ENCODE data around the gene SDC4.

Gene SDC4

GRCh38 chr20:45372241-45372640 lies 24.0 kb upstream of the SDC4 start:
- no peak for TF ChIP-seq CTCF (IDR thresholded peaks at IDR 0.05; ENCODE audit: low read depth, low read length)
- no peak for DNase-seq (ENCODE audit: extremely low read depth, low read depth)

DNA sequence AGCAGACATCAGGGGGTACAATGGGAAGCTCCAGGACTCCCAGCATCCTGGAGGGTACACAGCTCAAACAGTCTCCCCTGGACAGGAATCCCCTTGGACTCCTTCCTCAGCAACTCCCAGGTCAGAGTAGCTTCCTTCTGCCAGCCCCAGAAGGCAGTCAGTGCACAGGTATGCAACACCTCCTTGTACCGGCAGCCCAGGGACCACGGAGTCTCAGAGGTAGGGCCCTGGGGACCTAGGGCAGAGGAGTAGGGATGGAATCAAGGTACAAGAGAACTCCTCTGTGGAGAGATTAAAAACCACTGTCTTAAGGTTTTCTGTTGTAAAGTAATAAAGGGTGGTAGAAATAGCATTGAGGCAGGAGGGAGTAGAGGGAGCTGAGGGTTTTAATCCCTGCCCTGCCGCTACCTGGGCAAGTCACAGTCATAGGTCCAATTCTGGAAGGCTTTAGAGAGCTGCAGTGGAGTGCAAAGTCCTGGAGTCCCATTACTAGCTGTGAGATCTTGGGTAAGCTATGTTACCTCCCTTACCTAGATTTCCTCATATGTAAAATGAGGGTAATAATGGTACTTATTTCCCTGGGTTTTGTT lies 22.4 kb upstream of the SDC4 start:
- no peak for TF ChIP-seq CTCF (IDR thresholded peaks at IDR 0.05; ENCODE audit: low read depth, low read length)
- no peak for DNase-seq (ENCODE audit: extremely low read depth, low read depth)

- TF ChIP-seq CTCF (IDR thresholded peaks at IDR 0.05; ENCODE audit: low read depth, low read length) = no peak
- DNase-seq (ENCODE audit: extremely low read depth, low read depth) = no peak
Measured at GRCh38 chr20:45368221-45368980, 20.2 kb upstream of the SDC4 start.

GRCh38 chr20:45367126-45367525 lies 18.9 kb upstream of the SDC4 start:
- DNase-seq (ENCODE audit: extremely low read depth, low read depth) = no peak
- TF ChIP-seq CTCF (IDR thresholded peaks at IDR 0.05; ENCODE audit: low read depth, low read length) = no peak

- no peak for DNase-seq (ENCODE audit: extremely low read depth, low read depth)
- no peak for TF ChIP-seq CTCF (IDR thresholded peaks at IDR 0.05; ENCODE audit: low read depth, low read length)
Measured at GRCh38 chr20:45366631-45367030, 18.4 kb upstream of the SDC4 start.

GRCh38 chr20:45366192-45366591 lies 18.0 kb upstream of the SDC4 start:
- no peak for DNase-seq (ENCODE audit: extremely low read depth, low read depth)

More at GRCh38 chr20:45366192-45366591, 18.0 kb upstream of the SDC4 start:
- no peak for TF ChIP-seq CTCF (IDR thresholded peaks at IDR 0.05; ENCODE audit: low read depth, low read length)

All from AG09319 (cell line).